Transverse colon (tissue), 4 donors: Measurements from ENCODE around the gene MRFAP1L1. TPM values are rescaled to one million over a fixed set of nuclear protein-coding genes. Genes with fewer than 3 reads are reported as not detected.
A peak's percentile ranks its signal among the peaks of the same experiment; 100 is the strongest.

Experiments
- DNase-seq: peaks from one replicate; pipeline ENCODE4 v3.0.0-alpha.2; 2019
- H3K27ac ChIP-seq, 4 donors: fragments of 200-600 bp; sonication (generic); 2 replicates each; pipeline ENCODE4 v1.5.1; 2016 to 2018; ENCODE audit warnings: inconsistent platforms in 4 of 4
- H3K27me3 ChIP-seq: fragments of 200-600 bp; sonication (generic); 2 replicates; pipeline ENCODE4 v1.5.1; 2017; ENCODE audit warnings: inconsistent platforms
- H3K36me3 ChIP-seq, 4 donors: fragments of 200-600 bp; sonication (generic); 2 replicates each; pipeline ENCODE4 v1.5.1; 2017 to 2019; ENCODE audit warnings: inconsistent platforms in 4 of 4
- H3K4me1 ChIP-seq, 4 donors: fragments of 200-600 bp; sonication (generic); 2 replicates each; pipeline ENCODE4 v1.5.1; 2017 to 2020; ENCODE audit warnings: inconsistent platforms in 4 of 4
- H3K4me3 ChIP-seq, 4 donors: fragments of 200-600 bp; sonication (generic); 1 replicate in 1 of 4; 2 replicates in 3 of 4; pipeline versions ENCODE4 v1.5.1 to v1.6.1; 2017 to 2019; ENCODE audit warnings: inconsistent platforms in 4 of 4
- H3K9me3 ChIP-seq, 2 donors: fragments of 200-600 bp; sonication (generic); 2 replicates each; pipeline ENCODE4 v1.5.1; 2017 to 2019; ENCODE audit warnings: inconsistent platforms in 2 of 2
- EP300 ChIP-seq: sonication (generic); formaldehyde crosslinking; IDR thresholded peaks from one replicate; pipeline ENCODE4 v1.6.1; 2017; ENCODE audit warnings: antibody characterized with exemption, low read depth
- POLR2A ChIP-seq: fragments of 450-650 bp; IDR thresholded peaks from one replicate; pipeline ENCODE4 v1.6.1; 2016; ENCODE audit warnings: antibody characterized with exemption, mild to moderate bottlenecking, moderate library complexity
- POLR2AphosphoS5 ChIP-seq, 3 donors: sonication (generic); formaldehyde crosslinking; IDR thresholded peaks; one replicate each; pipeline ENCODE4 v1.6.1; 2016; ENCODE audit warnings: antibody characterized with exemption in 3 of 3
- WGBS, 2 donors: methylation state at CpG; one replicate each; pipeline ENCODE4 v1.1.5; 2018; ENCODE audit warnings: low coverage in 1 of 2; 5-methylcytosine and 5-hydroxymethylcytosine counted together
- in situ Hi-C, 4 donors: fragments of 200-750 bp; cut with MboI; loops; one replicate each; pipeline versions ENCODE4 v1.15.0 to v1.15.1; 2017; ENCODE audit warnings: low sequenced_read_pairs in 3 of 4, low pct_ligation_motif_present in 1 of 4, low pct_unique_long_range_greater_than_20kb in 1 of 4
- intact Hi-C: fragments of 100-400 bp; cut with DNase I; formaldehyde crosslinking; loops from one replicate; pipeline ENCODE4 v1.15.1; 2023; ENCODE audit warnings: low total_unique reads
- total RNA-seq, 4 donors: library from RNA; depleted of rRNA; stranded (reverse); fragments of >200 nt; gene quantifications; one replicate each; pipeline ENCODE4 v1.1.0, GENCODE V29; 2016
- TF ChIP-seq, protein P1 (sequence below), 5 experiments: fragments of 200-600 bp in 3 of 5; fragments of 450-650 bp in 2 of 5; sonication (generic) in 3 of 5; IDR thresholded peaks; 1 replicate in 2 of 5; 2 replicates in 3 of 5; pipeline ENCODE4 v1.5.1; 2016 to 2017; ENCODE audit warnings: antibody characterized with exemption in 5 of 5, inconsistent platforms in 3 of 5, mild to moderate bottlenecking in 2 of 5, moderate library complexity in 1 of 5

The MRFAP1L1 gene
- total RNA-seq, 4 donors from 2014 or later: 18.3 to 51.0 (median 30.3) TPM

DNA sequence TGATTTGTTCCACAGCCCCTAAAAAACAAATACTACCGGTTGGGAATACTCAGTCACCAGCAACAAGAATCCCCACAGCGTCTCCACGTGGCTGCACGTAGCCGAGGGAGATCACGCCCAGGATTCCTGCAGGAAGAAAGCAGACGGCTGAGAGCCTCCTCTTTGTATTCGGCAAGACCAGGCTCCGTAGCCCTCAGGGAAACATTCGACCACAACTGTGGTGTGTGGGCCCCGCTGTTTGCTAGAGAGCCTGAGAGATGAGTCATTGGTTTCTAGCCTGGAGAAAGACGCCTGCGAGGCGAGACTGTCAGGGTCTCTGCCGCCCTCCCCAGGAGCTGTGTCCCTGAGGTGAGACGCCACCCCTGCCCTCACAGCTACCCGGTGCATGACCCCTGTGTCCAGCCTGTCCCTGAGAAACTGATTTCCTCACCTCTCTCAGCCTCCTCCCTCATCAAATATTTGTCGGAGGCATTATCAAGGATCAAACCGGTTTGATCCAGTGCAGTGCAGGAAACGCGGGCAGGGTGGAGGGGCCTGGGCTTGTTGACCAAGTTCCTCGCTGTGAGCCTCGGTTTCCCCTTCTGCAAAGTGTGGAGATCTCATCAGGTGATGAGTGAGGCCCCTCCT is 20.7 kb downstream of the MRFAP1L1 start:
- Histone ChIP-seq H3K36me3 (no peaks in the 10 kb centered on the region), H3K27me3 (no peaks in the 10 kb centered on the region), H3K4me1 (peaks cover 0 to 20% (median 10%) of the 10 kb centered on the region in 4 donors), H3K9me3 (no peaks in the 10 kb centered on the region), H3K27ac (peak overlapping the region; percentile 42 to 69 (median 51)), H3K4me3 (no peak overlapping the region)
- WGBS, 2 donors: 42% methylated on average over 23 of the region's 23 CpGs; no CpG with 5 or more reads in 1 of the 2 donors
- peak; percentile 55 for DNase-seq
- no peak for TF ChIP-seq EP300
- TF ChIP-seq, protein P1, sequence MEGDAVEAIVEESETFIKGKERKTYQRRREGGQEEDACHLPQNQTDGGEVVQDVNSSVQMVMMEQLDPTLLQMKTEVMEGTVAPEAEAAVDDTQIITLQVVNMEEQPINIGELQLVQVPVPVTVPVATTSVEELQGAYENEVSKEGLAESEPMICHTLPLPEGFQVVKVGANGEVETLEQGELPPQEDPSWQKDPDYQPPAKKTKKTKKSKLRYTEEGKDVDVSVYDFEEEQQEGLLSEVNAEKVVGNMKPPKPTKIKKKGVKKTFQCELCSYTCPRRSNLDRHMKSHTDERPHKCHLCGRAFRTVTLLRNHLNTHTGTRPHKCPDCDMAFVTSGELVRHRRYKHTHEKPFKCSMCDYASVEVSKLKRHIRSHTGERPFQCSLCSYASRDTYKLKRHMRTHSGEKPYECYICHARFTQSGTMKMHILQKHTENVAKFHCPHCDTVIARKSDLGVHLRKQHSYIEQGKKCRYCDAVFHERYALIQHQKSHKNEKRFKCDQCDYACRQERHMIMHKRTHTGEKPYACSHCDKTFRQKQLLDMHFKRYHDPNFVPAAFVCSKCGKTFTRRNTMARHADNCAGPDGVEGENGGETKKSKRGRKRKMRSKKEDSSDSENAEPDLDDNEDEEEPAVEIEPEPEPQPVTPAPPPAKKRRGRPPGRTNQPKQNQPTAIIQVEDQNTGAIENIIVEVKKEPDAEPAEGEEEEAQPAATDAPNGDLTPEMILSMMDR (IDR thresholded peaks at IDR 0.05): no peak
- TF ChIP-seq POLR2AphosphoS5 (IDR thresholded peaks at IDR 0.05): no peak
- TF ChIP-seq POLR2A: no peak
- in situ Hi-C loops (no loop called here), intact Hi-C loops (no loop called here)

DNA sequence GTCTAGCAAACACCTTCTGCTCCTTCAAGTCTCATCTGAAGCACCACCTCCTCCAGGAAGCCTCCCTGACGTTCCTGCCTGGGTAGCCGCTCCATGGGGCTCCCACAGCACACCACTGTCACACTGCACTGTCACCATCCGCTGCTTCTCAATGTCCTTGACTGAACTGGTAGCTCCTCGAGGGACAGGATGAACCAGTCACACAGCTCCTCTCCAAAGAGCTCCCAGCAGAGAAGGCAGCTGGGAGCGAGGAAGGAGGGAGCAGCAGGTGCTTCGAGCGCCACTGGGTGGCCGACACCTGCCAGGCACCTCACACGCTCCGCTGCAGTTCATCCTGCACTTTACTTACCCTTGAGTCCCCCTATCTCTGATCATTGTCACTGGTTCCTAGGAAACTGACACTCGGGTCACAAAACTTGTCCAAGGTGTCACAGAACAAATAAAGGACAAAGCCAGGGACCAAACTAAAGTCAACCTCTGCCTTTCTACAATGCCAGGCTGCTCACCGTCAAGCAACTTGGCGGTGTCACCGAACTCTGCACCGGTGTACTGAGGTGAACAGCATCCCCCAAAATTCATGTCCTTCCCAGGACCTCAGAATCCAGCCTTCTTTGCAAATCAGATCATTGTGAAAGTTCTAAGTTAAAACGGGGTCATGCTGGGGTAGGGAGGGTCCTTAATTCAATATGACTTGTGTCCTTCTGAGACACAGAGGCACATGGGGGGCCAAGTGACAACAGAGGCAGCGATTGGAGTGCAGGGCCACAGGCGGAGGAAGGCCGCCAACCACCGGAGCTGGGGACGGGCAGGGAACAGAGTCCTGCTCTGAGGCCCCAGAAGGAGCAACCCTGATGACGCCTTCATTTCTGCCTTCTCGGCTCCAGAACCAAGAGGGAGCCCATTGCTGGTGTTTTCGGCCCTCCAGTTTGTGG is 21.5 kb downstream of the MRFAP1L1 start:
- intact Hi-C loops: no loop called here
- 85% methylated on average over 24 of the region's 24 CpGs; no CpG with 5 or more reads in 1 of the 2 donors for WGBS, 2 donors

DNA sequence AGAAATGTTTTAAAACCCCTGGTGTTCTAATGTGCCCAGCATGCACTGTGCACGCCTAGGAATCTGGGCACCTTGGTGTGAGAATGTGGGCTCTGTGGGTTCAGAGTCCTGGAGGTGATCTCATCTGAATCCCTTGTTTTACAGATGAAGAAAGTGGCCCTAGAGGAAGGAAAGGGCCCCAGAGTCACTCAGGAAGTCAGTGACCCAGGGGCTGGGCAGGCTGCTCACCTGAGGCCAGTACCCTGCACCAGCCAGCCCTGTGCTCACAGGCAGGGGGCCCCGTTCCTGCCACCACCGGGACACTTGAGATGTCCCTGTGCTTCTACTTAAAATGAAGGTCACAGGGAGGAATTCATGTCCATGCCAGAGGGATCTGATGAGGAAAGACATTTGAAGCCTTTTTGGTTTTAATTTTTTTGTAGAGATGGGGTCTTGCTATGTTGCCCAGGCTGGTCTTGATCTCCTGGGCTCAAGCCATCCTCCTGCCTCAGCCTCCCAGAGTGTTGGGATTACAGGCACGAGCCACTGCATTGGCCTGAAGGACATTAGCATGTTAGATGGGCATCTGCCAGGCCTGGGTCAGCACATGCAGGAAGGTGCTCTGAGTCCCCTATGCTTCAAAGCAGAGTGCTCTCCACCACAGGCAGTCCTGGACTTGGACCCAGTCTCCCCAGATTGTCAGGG is 23.4 kb downstream of the MRFAP1L1 start:
- no peaks in the 10 kb centered on the region for H3K27me3 ChIP-seq
- DNase-seq: no peak
- H3K36me3 ChIP-seq: no peaks in the 10 kb centered on the region
- TF ChIP-seq, protein P1 (IDR thresholded peaks at IDR 0.05): no peak
- TF ChIP-seq POLR2AphosphoS5 (IDR thresholded peaks at IDR 0.05): no peak
- no peak for TF ChIP-seq EP300
- TF ChIP-seq POLR2A: no peak
- intact Hi-C loops (no loop called here), in situ Hi-C loops (no loop called here)
- H3K4me3 ChIP-seq: no peak overlapping the region
- H3K27ac ChIP-seq: no peak overlapping the region
- H3K4me1 ChIP-seq: peaks cover 0 to 17% (median 7%) of the 10 kb centered on the region in 4 donors
- 79 to 80% methylated on average over 1 to 4 of the region's 4 CpGs for WGBS, 2 donors
- H3K9me3 ChIP-seq: no peaks in the 10 kb centered on the region

More for the DNA sequence above, 21.5 kb downstream of the MRFAP1L1 start:
- Histone ChIP-seq H3K27me3 (no peaks in the 10 kb centered on the region), H3K4me3 (no peak overlapping the region), H3K36me3 (no peaks in the 10 kb centered on the region), H3K4me1 (peaks cover 0 to 17% (median 7%) of the 10 kb centered on the region in 4 donors), H3K27ac (peak overlapping the region; percentile 34 to 55 (median 44)), H3K9me3 (no peaks in the 10 kb centered on the region)
- DNase-seq: no peak
- TF ChIP-seq EP300 (no peak), POLR2AphosphoS5 (IDR thresholded peaks at IDR 0.05) (no peak), POLR2A (no peak)
- TF ChIP-seq, protein P1 (IDR thresholded peaks at IDR 0.05): no peak
- in situ Hi-C loops: no loop called here

DNA sequence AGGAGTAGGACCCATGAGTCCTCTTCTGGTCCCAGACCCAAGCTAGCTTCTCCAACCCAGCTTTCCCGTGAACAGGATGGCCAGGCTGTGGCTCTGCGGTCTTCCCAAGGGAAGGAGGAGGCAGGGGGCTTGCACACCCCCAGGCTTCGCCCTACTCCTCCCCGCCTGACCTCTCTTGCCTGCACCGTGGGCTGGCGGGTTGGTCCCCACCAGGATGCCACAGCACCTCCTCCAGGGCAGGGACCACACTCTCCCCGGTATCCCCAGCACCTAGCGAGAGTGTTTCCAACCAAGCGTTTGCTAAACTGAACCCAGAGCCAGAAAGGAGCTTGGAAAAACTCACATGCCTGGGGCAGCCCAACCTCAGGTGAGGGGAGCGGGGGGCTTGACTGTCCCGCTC is 25.0 kb downstream of the MRFAP1L1 start:
- Histone ChIP-seq H3K9me3 (no peaks in the 10 kb centered on the region), H3K4me3 (no peak overlapping the region), H3K27ac (no peak overlapping the region), H3K27me3 (no peaks in the 10 kb centered on the region), H3K36me3 (no peaks in the 10 kb centered on the region), H3K4me1 (peaks cover 0 to 13% (median 5%) of the 10 kb centered on the region in 4 donors)
- DNase-seq: no peak
- no peak for TF ChIP-seq POLR2A
- TF ChIP-seq, protein P1 (IDR thresholded peaks at IDR 0.05): no peak
- no peak for TF ChIP-seq EP300
- no peak for TF ChIP-seq POLR2AphosphoS5 (IDR thresholded peaks at IDR 0.05)
- in situ Hi-C loops (no loop called here), intact Hi-C loops (no loop called here)
- WGBS, 2 donors: 91% methylated on average over 11 of the region's 11 CpGs; no CpG with 5 or more reads in 1 of the 2 donors
